GM19438 (cell line): ENCODE measurements around the gene U2AF1L4.

Experiments
- ATAC-seq: cut with Tn5 transposase; IDR thresholded peaks from one replicate; pipeline ENCODE4 v1.9.1; 2021; ENCODE audit warnings: low read depth; ENCODE audit not compliant: unreplicated experiment

U2AF1L4 gene

GRCh38 chr19:35714601-35715354 is 30.4 kb downstream of the U2AF1L4 start:
- no peak for ATAC-seq

GRCh38 chr19:35713904-35714495 is 31.2 kb downstream of the U2AF1L4 start:
- ATAC-seq: no peak

DNA sequence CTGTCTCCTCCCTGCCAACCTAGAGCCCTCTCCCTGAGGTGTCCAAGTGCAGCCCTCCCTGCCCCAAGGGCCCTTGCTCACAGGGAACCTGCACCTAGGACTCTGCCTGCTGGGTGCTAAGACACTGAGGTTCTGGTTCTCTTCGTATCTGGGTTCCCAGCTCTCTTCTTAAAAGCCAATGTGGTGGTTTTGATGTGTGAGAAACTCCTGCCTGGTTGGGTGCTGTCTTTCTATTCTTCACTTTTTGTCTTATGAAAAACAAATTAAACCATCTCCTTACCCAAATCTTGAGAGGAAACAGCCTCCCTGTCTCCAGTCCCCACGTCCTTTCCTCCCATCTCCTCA is 31.7 kb downstream of the U2AF1L4 start:
- no peak for ATAC-seq

DNA sequence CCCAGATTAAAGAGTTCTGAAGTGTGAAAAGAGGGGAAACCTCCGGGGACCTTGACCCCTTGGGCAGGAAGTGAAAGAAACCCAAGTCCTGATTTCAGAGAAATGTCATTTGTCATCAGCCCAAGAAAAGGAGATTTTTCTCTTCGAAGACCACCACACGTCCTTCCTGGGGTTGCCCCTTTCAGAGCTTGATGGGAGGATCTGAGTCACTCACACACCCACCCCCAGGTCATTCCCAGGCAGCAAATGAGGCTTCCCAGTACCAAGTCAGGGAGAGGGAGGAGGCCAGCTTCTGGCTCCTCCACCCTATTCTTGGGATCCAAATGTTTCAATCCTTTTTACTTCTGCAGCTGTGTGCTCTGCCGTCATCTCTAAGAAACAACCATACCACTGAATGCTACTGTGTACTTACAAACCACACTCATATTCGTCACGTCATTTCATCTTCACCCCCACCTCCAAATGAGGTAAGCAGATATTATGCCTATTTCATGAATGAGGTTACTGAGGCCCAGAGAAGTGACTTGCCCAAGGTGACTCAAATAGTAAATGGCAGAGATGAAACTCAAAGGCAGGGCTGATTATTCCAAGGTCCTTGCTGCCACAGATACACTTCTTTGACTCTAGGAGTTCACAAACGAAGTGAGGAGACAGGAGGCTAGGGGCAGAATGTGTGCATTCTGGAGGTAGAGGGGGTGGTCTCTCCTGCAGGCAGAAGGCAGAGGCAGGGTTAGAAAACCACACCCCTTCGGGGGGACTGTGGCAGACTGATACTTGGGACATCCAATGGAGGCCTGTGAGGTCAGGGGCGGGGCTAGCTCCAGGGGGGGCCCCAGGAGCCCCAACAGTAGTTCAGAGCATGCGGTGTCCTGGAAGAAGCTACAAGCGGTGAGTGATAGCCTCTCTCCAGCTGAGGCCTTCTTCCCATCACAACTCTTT is 32.4 kb downstream of the U2AF1L4 start:
- ATAC-seq: no peak

DNA sequence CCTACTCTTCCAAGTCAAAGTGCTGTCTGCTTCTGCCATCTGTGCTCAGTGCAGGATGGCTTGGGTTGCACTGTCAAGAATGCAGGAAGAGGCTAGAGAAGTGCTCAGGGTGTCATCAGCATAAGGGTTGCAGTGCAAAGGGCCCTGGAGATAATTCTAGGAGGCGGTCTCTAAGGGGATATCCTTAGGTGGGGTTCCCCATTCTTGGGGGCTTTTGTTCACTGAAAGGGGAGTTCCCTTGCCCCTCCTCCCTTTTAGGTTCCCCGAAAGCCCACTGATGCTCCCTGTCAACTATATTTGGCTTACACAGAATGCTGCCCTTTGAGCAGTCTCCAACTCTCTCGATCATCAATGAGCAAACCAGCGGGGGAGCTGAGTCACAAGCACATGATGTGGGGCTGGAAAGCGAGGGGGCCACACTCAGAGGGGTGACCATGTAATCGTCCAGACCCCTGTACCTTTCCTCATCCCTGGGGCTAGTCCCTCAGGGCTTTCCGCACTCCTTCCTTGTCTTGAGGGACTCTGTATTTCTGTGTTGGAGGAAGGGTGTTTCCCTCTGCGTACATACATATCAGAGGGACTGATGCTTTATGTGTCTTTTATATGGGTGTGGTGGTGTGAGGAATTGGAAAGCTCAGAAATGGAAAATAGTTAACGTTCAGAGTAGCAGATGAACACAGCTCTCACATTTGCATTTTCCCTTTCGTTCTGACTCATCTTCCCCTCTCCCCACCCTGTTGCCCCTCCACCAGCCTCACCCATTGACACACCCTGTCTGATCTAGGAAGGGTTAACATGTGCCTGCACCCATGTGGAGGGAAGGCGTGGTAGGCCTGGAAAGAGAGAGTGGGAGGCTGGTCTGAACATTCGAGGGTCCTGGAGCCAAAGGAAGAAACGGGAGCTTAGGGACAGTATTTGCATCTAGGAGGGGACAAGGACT is 34.2 kb downstream of the U2AF1L4 start:
- ATAC-seq: no peak

- ATAC-seq: no peak
Observed at GRCh38 chr19:35708391-35708790, 36.8 kb downstream of the U2AF1L4 start.

- no peak for ATAC-seq
Observed at GRCh38 chr19:35704218-35704617, 41.0 kb downstream of the U2AF1L4 start, which contains the start of gene ZBTB32. Gene ZBTB32 (plus strand): TSS chr19:35704558. CDS start chr19:35714627, 10,069 bp downstream.

DNA sequence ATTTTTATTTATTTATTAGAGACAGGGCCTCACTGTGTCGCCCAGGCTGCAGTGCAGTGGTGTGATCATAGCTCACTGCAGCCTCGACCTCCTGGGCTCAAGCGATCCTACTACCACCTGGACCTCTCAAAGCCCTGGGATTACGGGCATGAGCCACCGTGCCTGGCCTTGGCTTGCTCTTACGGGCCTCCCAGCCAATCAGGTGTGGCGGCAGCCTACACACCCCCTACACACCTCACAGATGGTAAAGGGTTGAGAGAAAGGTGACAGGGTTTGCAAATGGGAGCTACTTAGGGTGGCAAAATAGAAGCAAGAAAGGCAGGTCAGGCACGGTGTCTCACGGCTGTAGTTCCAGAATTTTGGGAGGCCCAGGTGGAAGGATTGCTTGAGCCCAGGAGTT is 41.9 kb downstream of the U2AF1L4 start:
- ATAC-seq: no peak

GRCh38 chr19:35702223-35703012 is 42.8 kb downstream of the U2AF1L4 start:
- ATAC-seq: peak; percentile 93

DNA sequence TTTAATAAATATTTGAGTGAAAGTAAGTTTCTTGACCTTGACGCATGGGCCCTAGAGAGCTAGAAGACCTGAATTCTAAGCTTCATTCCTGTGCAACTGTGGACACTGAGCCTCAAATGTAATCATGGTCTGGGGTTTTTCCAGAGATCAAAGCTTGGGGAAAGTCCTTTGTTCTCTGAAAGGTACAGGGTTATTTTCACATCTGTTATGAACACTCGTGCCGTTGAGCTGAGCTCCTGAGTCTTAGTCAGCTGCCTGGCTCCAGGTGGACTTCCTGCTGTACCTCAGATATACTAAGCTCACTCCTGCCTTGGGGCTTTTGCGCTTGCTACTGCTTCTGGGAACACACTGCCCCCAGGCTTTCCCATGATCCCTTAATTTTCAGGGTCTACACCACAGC is 48.4 kb downstream of the U2AF1L4 start:
- no peak for ATAC-seq

DNA sequence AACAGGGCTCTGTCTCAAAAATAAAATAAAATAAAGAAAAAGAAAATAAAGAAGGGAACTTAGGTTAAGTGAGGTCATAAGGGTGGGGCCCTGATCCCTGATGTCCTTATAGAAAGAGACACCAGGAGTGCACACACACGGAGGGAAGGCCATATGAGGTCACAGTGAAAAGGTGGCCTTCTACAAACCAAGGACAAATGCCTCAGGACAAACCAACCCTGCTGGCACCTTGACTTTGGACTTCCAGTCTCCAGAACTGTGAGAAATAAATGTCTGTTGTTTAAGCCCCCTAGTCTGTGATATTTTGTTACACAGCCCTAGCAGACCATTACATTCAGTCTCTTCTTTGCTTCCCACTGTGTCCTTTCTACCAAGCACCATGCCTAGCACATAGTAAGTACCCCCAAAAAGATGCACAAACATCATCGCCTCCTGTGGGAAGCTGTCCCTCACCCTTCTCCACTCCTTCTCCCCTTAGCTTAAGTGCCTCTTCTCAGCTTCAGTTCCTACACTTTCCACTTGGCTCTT is 49.3 kb downstream of the U2AF1L4 start:
- ATAC-seq: no peak

GRCh38 chr19:35693835-35694599 is 51.2 kb downstream of the U2AF1L4 start:
- peak; percentile 72 for ATAC-seq

- no peak for ATAC-seq
Observed at GRCh38 chr19:35693422-35693821, 51.8 kb downstream of the U2AF1L4 start.
